Stomach smooth muscle (tissue), 2 donors: Measurements from ENCODE around the gene FNDC11.
"Not testable (repeated sequence)": the region's sequence is repeated elsewhere in the genome, so short reads cannot be mapped to it uniquely, and the experiment has no call there.

ENCODE experiments used
- H3K27ac ChIP-seq: one replicate; pipeline ENCODE4 v1.7.0; 2013; ENCODE audit warnings: mild to moderate bottlenecking, low read length, inconsistent platforms
- H3K27me3 ChIP-seq, 2 donors: one replicate each; pipeline ENCODE4 v1.7.0; 2013; ENCODE audit warnings: low read length in 2 of 2; ENCODE audit not compliant: insufficient read depth in 2 of 2, control insufficient read depth in 1 of 2
- H3K36me3 ChIP-seq, 2 donors: one replicate each; pipeline ENCODE4 v1.7.0; 2013; ENCODE audit warnings: low read length in 2 of 2; ENCODE audit not compliant: control insufficient read depth in 2 of 2, insufficient read depth in 2 of 2
- H3K4me1 ChIP-seq: one replicate; pipeline ENCODE4 v1.7.0; 2013; ENCODE audit warnings: low read length; ENCODE audit not compliant: control insufficient read depth, insufficient read depth
- H3K4me3 ChIP-seq, 2 donors: one replicate each; pipeline ENCODE4 v1.7.0; 2013; ENCODE audit warnings: low read length in 2 of 2
- H3K9ac ChIP-seq, 2 donors: one replicate each; pipeline ENCODE4 v1.7.0; 2013; ENCODE audit warnings: low read length in 2 of 2, mild to moderate bottlenecking in 1 of 2
- H3K9me3 ChIP-seq, 2 donors: one replicate each; pipeline ENCODE4 v1.7.0; 2013; ENCODE audit warnings: low read length in 2 of 2; ENCODE audit not compliant: control insufficient read depth in 2 of 2
- donor health status: healthy.
- donor health status: Pancreatic carcinoma.

Gene FNDC11

DNA sequence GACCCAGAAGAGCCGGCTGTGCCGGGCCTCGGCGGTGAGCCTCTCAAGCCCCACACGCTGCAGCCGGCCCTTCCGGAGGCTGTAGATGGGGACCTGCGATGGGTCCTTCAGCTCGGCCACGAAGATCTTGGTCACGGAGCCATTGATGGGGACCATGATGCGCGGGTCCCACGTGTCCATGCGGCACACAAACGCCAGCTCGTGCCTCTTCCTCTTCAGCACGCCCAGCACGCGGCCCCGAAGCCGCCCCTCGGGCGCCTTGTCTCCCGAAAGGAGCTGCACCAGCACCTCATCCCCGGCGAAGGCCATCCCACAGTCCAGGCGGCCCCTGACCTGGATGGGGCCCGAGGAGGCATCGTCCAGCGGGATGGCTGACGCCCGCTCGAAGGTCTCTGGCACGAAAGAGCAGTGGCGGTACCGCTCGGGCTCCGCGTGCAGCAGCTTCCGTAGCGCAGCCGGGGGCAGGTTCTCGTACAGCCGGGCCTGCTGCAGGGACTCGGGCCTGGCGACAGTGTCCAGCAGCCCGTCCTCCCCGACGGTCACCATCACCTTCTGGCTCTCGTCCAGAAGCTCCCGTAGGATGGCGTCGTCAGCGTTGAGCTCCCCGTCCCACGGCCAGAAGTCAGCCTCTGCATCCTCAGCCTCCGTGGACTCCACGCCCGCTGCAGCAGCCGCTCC, 11.2 kb downstream of the FNDC11 start:
- H3K4me3 ChIP-seq, result no peak overlapping the region
- H3K9me3 ChIP-seq, result no peaks in the 10 kb centered on the region

DNA sequence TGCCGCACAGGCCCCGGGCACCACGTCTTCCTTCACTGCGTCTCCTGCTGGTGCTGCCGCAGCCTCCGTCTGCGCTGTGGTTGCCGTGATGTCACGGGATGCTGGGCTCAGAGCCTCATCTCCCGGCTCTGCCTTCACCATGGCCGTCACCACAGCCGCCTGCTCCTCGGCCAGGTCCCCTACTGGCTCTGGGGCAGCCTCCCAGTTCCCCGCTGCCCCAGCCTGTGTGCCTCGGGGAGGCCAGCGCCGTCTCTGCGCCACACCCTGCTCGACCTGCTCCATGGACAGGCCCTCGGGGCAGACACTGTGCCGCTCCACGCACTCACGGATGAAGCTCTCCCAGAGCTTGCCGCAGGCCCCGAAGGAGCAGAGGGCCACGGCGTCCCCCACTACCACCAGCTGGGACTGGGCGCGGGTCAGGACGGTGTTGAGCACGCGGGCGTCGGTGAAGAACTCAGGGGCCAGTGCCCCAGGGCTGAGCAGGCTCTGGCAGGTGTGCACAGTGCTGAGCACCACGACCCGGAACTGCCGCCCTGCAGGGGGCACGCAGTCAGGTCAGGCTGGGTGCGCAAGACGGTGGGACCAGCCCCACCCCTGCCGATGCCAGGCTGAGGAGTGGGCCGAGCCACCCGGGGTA, 11.9 kb downstream of the FNDC11 start:
- H3K27me3 ChIP-seq, result no peaks in the 10 kb centered on the region
- no peak overlapping the region for H3K4me3 ChIP-seq
- H3K4me1 ChIP-seq, result no peaks in the 10 kb centered on the region
- no peaks in the 10 kb centered on the region for H3K9me3 ChIP-seq
- no peak overlapping the region for H3K27ac ChIP-seq
- peaks cover 13 to 15% of the 10 kb centered on the region in 2 donors for H3K36me3 ChIP-seq
- H3K9ac ChIP-seq, result no peak overlapping the region

More for the DNA sequence above, 11.2 kb downstream of the FNDC11 start:
- Histone ChIP-seq H3K9ac (no peak overlapping the region), H3K27ac (no peak overlapping the region), H3K36me3 (peaks cover 19 to 21% of the 10 kb centered on the region in 2 donors), H3K4me1 (no peaks in the 10 kb centered on the region), H3K27me3 (no peaks in the 10 kb centered on the region)

DNA sequence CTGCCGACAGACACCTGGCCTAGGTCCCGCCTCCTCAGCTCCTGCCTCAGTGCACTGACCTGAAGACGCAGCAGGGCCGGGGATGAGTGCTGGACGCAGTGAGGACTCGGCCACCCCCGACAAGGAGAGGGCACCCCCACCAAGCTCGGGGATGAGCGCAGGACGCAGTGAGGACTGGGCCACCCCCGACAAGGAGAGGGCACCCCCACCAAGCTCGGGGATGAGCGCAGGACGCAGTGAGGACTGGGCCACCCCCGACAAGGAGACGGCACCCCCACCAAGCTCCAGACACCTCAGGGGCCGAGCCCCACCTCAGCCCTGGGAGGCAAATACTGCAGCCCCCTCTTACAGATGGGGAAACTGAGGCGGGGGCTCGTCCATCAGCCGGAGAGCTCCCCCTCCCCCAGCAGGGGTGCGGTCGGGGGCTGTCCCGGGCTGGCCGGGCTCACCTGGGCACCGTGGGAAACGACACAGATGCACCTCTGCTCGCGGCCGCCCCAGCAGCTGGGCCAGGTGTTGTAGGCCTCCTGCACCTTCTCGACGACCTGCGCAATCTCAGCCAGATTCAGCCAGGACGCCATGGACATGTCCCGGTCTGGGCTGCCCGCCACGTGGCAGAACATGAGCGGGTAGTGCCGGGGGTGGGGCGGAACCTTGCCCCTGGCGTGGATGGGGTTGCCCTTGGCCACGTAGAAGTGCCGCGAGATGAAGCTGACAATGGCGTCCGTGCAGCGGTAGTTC, 12.6 kb downstream of the FNDC11 start:
- Histone ChIP-seq H3K27ac (no peak overlapping the region), H3K4me1 (no peaks in the 10 kb centered on the region), H3K27me3 (no peaks in the 10 kb centered on the region), H3K9me3 (no peaks in the 10 kb centered on the region), H3K36me3 (peaks cover 7 to 12% of the 10 kb centered on the region in 2 donors), H3K9ac (no peak overlapping the region), H3K4me3 (no peak overlapping the region)

DNA sequence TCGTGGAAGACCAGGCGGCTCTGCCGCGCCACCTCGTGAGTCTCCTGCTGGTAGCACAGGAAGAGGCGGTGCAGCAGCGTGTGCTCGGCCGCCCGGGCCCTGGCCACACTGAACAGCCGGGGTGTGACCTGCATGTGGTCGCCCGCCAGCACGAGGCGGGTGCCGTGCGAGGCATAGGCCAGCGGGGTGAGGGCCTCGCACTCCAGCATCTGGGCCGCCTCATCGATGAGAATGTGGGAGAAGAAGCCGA, 13.1 kb downstream of the FNDC11 start:
- peaks cover 7 to 12% of the 10 kb centered on the region in 2 donors for H3K36me3 ChIP-seq

DNA sequence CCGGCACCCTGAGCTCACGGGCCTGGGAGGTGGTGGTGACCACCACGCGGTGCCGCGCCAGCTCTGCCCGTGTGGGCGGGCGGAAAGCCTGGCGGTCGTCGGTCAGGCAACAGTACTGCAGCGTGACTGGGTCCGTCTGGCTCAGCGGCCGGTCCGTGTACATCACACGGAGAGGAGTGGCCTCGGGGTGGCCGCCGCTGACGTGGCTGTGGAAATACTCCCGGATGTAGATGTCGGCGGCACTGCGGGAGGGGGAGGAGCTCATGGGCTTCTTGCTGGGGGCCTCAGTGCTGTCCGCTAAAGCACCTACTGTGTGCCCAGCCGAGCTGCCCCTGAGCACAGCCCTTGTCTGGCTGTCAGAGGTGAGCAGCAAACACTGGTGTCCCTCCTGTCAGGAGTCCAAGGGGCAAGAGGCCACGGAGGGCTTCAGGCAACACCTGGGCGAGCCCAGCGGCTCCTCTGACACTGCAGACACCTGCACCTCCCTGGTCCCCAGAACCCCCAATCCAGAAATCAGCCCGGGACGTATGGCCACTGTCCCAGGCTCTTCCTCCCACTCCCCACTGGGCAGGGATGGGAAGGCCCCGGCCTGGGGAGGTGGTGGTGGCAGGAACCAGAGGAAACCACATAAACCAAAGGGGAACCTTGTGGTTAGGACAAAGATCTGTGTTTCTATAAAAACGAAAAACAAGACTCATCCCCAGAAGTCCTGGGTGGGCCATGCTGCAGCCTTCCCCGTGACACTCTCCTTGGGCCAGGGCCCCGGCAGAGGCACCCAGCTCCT, 13.6 kb downstream of the FNDC11 start:
- Histone ChIP-seq H3K36me3 (peaks cover 3 to 12% of the 10 kb centered on the region in 2 donors), H3K9me3 (no peaks in the 10 kb centered on the region), H3K27ac (no peak overlapping the region), H3K4me1 (no peaks in the 10 kb centered on the region), H3K27me3 (no peaks in the 10 kb centered on the region), H3K4me3 (no peak overlapping the region), H3K9ac (no peak overlapping the region)

More for the DNA sequence above, 13.1 kb downstream of the FNDC11 start:
- H3K9ac ChIP-seq, result no peak overlapping the region
- no peaks in the 10 kb centered on the region for H3K4me1 ChIP-seq
- no peak overlapping the region for H3K4me3 ChIP-seq
- H3K27ac ChIP-seq, result no peak overlapping the region
- H3K27me3 ChIP-seq, result no peaks in the 10 kb centered on the region
- H3K9me3 ChIP-seq, result no peaks in the 10 kb centered on the region

DNA sequence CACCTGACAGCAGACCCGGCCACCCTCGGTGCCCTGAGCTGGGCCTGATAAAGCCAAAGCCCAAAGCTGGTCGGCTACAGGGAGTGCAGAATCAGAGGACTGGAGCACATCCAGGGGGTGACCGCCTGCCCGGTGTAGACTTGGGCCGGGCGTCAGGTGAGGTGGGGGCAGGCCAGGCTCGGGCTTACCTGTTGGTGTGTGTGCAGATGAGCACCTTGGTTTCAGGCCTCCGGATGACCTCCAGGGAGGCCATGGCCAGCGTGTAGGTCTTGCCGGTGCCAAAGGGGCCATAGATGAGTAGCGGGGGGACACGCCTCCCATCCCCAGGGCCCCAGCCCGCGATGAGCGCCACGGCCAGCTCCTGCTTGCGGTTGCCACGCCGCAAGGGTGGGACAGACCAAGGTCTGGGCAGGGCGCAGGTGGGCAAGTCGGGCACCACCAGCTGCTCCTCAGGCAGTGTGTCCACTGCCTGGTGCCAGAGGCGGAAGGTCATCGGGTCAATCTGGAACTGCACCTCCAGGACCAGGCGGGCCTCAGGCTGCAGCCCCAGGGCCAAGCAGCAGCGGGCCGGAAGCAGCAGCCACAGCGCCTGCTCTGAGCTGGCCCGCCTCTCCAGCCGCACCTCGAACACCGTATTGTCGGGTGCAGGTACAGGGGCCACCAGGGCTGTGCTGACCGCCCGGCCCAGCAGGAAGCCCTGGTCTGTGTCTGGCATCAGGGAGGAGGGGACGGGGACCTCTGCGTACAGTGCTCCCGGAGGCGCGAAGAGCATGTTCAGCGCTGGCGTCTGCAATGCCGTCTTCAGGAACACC, 14.4 kb downstream of the FNDC11 start:
- no peak overlapping the region for H3K4me3 ChIP-seq
- no peaks in the 10 kb centered on the region for H3K9me3 ChIP-seq
- H3K27ac ChIP-seq, result no peak overlapping the region
- peaks cover 0 to 6% of the 10 kb centered on the region in 2 donors for H3K36me3 ChIP-seq
- H3K9ac ChIP-seq, result no peak overlapping the region
- no peaks in the 10 kb centered on the region for H3K27me3 ChIP-seq
- H3K4me1 ChIP-seq, result peaks cover 8% of the 10 kb centered on the region

DNA sequence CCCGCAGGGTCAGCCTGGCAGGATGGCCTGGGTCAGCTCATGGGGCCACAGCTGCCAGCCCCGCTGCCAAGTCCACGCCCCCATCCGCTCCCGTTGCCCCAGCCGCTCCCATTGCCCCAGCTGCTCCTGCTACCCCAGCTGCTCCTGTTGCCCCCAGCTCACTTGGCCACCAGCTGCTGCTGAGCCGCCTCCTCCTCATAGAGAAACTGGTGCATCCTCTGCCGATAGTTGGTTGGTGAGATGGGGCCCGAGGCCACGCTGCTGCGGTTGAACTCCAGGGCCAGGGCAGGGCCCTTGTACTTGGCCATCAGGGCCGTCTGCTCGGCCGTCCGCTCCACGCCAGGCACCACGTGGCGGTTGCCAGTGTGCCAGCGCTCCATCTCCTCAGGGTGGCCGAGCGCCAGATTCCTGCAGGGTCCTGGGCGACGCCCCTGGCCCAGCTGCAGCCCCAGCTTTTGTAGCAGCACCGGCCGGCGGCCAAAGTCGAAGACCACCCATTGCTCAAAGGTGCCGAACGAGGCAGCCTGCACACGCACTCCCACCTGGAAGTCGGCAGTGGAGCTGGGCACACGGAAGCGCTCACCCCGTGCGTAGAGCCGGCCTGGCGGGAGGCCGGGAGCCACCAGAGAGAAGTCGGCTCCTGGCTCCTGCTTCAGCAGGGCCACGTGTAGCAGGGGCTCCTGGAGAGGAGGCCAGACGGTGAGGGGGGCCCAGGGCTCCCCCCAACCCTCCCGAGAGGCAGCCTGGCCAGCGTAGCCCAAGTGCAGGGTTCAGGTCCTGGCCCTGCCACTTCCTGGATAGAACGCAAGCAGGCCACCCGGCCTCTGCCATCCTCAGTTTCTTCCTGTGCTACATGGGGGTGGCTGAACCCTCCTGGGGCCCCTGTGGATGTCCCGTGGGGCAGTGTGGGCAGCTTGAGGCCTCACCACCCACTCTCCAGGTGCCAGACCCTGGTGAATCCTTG, 15.3 kb downstream of the FNDC11 start:
- Histone ChIP-seq H3K36me3 (peaks cover 0 to 3% of the 10 kb centered on the region in 2 donors), H3K9ac (no peak overlapping the region), H3K4me1 (peaks cover 12% of the 10 kb centered on the region), H3K4me3 (no peak overlapping the region), H3K27me3 (no peaks in the 10 kb centered on the region), H3K27ac (no peak overlapping the region), H3K9me3 (no peaks in the 10 kb centered on the region)

DNA sequence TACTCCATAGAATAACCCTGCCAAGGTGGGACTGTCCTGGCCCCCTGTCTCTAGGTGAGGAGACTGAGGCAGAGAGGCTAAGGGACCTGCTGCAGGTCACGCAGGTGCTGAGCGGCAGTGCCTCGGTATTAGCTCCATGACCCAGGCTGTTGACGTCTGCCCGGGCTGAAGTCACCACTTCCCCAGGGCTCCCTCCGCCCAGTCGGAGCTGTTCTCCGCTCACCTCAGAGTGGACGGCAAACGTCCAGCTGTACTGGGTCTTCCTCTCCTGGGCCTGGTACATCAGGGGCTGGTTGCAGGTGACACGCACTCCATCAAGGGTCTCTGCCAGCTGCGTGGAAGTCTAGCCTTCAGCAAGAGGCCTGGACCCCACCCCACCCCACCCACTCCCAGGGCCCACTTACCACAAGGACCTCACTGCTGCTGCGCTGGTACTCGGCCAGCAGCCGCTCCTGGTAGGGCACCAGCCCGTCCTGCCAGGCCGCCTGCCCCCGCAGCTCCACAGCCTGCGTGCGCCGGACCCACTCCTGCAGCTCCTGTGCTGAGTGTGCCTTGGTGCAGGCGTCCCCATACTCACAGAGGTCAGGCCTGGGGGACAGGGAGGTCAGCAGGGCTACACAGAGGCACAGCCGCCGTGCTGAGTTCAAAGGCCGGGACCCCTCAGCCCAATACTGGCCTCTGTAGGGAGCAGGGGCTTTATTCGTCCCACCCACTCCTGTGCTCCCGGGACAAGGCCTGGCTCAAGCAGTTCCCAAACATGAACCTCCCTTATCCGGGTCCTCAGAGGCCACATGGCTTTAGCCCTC, 16.5 kb downstream of the FNDC11 start:
- Histone ChIP-seq H3K9ac (no peak overlapping the region), H3K36me3 (no peaks in the 10 kb centered on the region), H3K27me3 (no peaks in the 10 kb centered on the region), H3K4me1 (peaks cover 18% of the 10 kb centered on the region), H3K27ac (no peak overlapping the region), H3K9me3 (no peaks in the 10 kb centered on the region), H3K4me3 (no peak overlapping the region)

DNA sequence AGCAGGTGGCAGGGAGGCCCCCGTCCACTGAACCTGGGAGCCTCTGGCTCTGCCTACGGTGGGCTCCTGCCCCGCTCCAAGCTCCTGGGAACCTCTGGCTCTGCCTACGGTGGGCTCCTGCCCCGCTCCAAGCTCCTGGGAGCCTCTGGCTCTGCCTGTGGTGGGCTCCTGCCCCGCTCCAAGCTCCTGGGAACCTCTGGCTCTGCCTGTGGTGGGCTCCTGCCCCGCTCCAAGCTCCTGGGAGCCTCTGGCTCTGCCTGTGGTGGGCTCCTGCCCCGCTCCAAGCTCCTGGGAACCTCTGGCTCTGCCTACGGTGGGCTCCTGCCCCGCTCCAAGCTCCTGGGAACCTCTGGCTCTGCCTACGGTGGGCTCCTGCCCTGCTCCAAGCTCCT, 17.1 kb downstream of the FNDC11 start:
- not testable (repeated sequence) for H3K9ac ChIP-seq, H3K36me3 ChIP-seq, H3K27ac ChIP-seq, H3K27me3 ChIP-seq, H3K9me3 ChIP-seq, H3K4me3 ChIP-seq
- peaks cover 18% of the 10 kb centered on the region for H3K4me1 ChIP-seq
